HFFc6 (cell line): ENCODE data around the gene SLC41A1. TPM values are rescaled to one million over a fixed set of nuclear protein-coding genes. Genes with fewer than 3 reads are reported as not detected.

Source experiments
- DNase-seq: peaks from one replicate; pipeline ENCODE4 v3.0.0-alpha.2; 2018
- H3K27ac Mint-ChIP-seq: 2 replicates; pipeline ENCODE4 v1.8.0; 2020; ENCODE audit warnings: mild to moderate bottlenecking, mixed read lengths
- H3K27me3 Mint-ChIP-seq: 2 replicates; pipeline ENCODE4 v1.8.0; 2021; ENCODE audit warnings: mild to moderate bottlenecking, moderate library complexity, mixed read lengths; ENCODE audit not compliant: insufficient read depth
- H3K36me3 Mint-ChIP-seq: 2 replicates; pipeline ENCODE4 v1.8.0; 2021; ENCODE audit warnings: low read depth, mixed read lengths
- H3K4me1 Mint-ChIP-seq: 2 replicates; pipeline ENCODE4 v1.8.0; 2020; ENCODE audit warnings: low read depth, mixed read lengths
- H3K4me3 Mint-ChIP-seq: 2 replicates; pipeline ENCODE4 v1.8.0; 2020; ENCODE audit warnings: mild to moderate bottlenecking, moderate library complexity, mixed read lengths
- H3K9me3 Mint-ChIP-seq: 2 replicates; pipeline ENCODE4 v1.8.0; 2020; ENCODE audit warnings: mild to moderate bottlenecking, mixed read lengths
- CTCF ChIP-seq: fragments of 200-600 bp; sonication (generic); IDR thresholded peaks from 2 replicates; pipeline ENCODE4 v1.5.0; 2021; ENCODE audit warnings: antibody characterized with exemption, mild to moderate bottlenecking
- total RNA-seq, 6 experiments: library from RNA; stranded (reverse); fragmentation: NEBNext Ultra II Directional; extraction: Animal tissue kit (Norgen Biotek cat#: 25700); gene quantifications; 2 replicates in 1 of 6; 3 replicates in 5 of 6; pipeline ENCODE4 v1.2.3, GENCODE V29; 2021

Gene SLC41A1
- total RNA-seq, 6 experiments from 2014 or later = 31.6 to 39.8 (median 35.5) TPM

- peaks cover 7% of the 10 kb centered on the region for H3K27me3 Mint-ChIP-seq
- H3K27ac Mint-ChIP-seq = no peak overlapping the region
- no peaks in the 10 kb centered on the region for H3K9me3 Mint-ChIP-seq
- no peaks in the 10 kb centered on the region for H3K36me3 Mint-ChIP-seq
- H3K4me1 Mint-ChIP-seq = peaks cover 12% of the 10 kb centered on the region; the same call in 1 of the 2 replicates
- H3K4me3 Mint-ChIP-seq = no peak overlapping the region
- no peak for TF ChIP-seq CTCF
- DNase-seq = no peak
These were observed 58.1 kb downstream of the SLC41A1 start for GRCh38 chr1:205754857-205755256.

GRCh38 chr1:205751036-205751651 is 61.9 kb downstream of the SLC41A1 start:
- H3K4me1 Mint-ChIP-seq = peaks cover 34% of the 10 kb centered on the region
- peak overlapping the region; percentile 43; the same call in 1 of the 2 replicates for H3K4me3 Mint-ChIP-seq
- DNase-seq = no peak
- H3K9me3 Mint-ChIP-seq = no peaks in the 10 kb centered on the region
- H3K36me3 Mint-ChIP-seq = peaks cover 26% of the 10 kb centered on the region
- H3K27me3 Mint-ChIP-seq = peaks cover 9% of the 10 kb centered on the region
- no peak for TF ChIP-seq CTCF
- H3K27ac Mint-ChIP-seq = peak overlapping the region; percentile 47; the same call in 1 of the 2 replicates

- peaks cover 27% of the 10 kb centered on the region for H3K36me3 Mint-ChIP-seq
- peak; percentile 68 for TF ChIP-seq CTCF
- peak; percentile 100 for DNase-seq
- no peaks in the 10 kb centered on the region for H3K9me3 Mint-ChIP-seq
- H3K4me3 Mint-ChIP-seq = peak within 1 kb of the TSS; percentile 96
- peaks cover 5% of the 10 kb centered on the region for H3K27me3 Mint-ChIP-seq
- peaks cover 40% of the 10 kb centered on the region for H3K4me1 Mint-ChIP-seq
- peak within 1 kb of the TSS; percentile 98 for H3K27ac Mint-ChIP-seq
These were observed 62.6 kb downstream of the SLC41A1 start, which contains the start of gene NUCKS1 for GRCh38 chr1:205750138-205751035. Gene NUCKS1 (minus strand): TSS chr1:205750182. CDS start chr1:205749973, 209 bp downstream.

- Mint-ChIP-seq H3K9me3 (no peaks in the 10 kb centered on the region), H3K27ac (peak overlapping the region; percentile 98), H3K4me3 (peak overlapping the region; percentile 96), H3K27me3 (peaks cover 5% of the 10 kb centered on the region), H3K4me1 (peaks cover 44% of the 10 kb centered on the region), H3K36me3 (peaks cover 27% of the 10 kb centered on the region)
- peak; percentile 90 for DNase-seq
- peak; percentile 22; the same call in 1 of the 2 replicates for TF ChIP-seq CTCF
These were observed 63.5 kb downstream of the SLC41A1 start for GRCh38 chr1:205749234-205750137.
